Measurements from ENCODE around the gene IGSF23. TPM values are rescaled to one million over a fixed set of nuclear protein-coding genes. Genes with fewer than 3 reads are reported as not detected.
"Not testable (repeated sequence)": the region's sequence is repeated elsewhere in the genome, so short reads cannot be mapped to it uniquely, and the experiment has no call there.

Gene IGSF23
- total RNA-seq, 1 donor, result not detected

- H4K20me1 ChIP-seq (ENCODE audit: insufficient read depth, low read length), result no peaks in the 10 kb centered on the region
- H3K36me3 ChIP-seq (ENCODE audit: insufficient read depth, low read length), result peaks cover 6% of the 10 kb centered on the region
- H3K79me2 ChIP-seq (ENCODE audit: insufficient read depth, low read length), result no peaks in the 10 kb centered on the region
- no peaks in the 10 kb centered on the region for H3K27me3 ChIP-seq (ENCODE audit: insufficient read depth, low read length)
- no peak overlapping the region for H2AFZ ChIP-seq (ENCODE audit: low read length)
- peaks cover 13% of the 10 kb centered on the region for H3K4me1 ChIP-seq (ENCODE audit: insufficient read depth, low read length)
- no peak overlapping the region for H3K4me3 ChIP-seq (ENCODE audit: insufficient read depth, low read length)
- TF ChIP-seq, protein P1, sequence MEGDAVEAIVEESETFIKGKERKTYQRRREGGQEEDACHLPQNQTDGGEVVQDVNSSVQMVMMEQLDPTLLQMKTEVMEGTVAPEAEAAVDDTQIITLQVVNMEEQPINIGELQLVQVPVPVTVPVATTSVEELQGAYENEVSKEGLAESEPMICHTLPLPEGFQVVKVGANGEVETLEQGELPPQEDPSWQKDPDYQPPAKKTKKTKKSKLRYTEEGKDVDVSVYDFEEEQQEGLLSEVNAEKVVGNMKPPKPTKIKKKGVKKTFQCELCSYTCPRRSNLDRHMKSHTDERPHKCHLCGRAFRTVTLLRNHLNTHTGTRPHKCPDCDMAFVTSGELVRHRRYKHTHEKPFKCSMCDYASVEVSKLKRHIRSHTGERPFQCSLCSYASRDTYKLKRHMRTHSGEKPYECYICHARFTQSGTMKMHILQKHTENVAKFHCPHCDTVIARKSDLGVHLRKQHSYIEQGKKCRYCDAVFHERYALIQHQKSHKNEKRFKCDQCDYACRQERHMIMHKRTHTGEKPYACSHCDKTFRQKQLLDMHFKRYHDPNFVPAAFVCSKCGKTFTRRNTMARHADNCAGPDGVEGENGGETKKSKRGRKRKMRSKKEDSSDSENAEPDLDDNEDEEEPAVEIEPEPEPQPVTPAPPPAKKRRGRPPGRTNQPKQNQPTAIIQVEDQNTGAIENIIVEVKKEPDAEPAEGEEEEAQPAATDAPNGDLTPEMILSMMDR (IDR thresholded peaks at IDR 0.05; ENCODE audit: extremely low read depth, low read depth, low read length), result no peak
- no peak overlapping the region for H3K27ac ChIP-seq (ENCODE audit: low read depth, low read length)
- H3K4me2 ChIP-seq (ENCODE audit: insufficient read depth, low read length), result no peak overlapping the region
- DNase-seq (ENCODE audit: insufficient read length, low spot score, missing footprints), result no peak
- no peaks in the 10 kb centered on the region for H3K9me3 ChIP-seq (ENCODE audit: low read depth, low read length)
Observed at GRCh38 chr19:44681992-44682790, 68.8 kb downstream of the IGSF23 start.

DNA sequence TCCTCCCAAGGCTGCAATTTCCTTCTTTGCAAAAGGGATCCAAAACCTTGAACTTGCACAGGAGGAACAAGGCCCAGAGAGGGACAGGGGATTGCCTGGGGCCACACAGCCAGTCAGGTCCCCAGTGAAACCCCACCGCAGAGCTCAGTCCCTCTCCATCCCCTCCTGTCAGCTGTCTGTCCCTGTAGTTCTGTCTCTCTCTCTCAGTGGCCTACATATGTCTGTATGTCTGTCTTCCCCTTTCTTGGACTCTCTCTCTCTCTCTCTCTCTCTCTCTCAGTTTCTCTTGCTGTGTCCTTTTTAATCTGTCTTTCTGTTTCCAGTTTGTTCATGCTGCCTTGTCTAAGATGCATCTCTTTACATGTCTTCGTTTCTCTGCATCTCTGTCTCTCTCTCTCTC, 69.4 kb downstream of the IGSF23 start:
- H2AFZ ChIP-seq (ENCODE audit: low read length), result no peak overlapping the region
- TF ChIP-seq, protein P1 (IDR thresholded peaks at IDR 0.05; ENCODE audit: extremely low read depth, low read depth, low read length), result no peak
- H3K79me2 ChIP-seq (ENCODE audit: insufficient read depth, low read length), result no peaks in the 10 kb centered on the region
- peak; percentile 36 for DNase-seq (ENCODE audit: insufficient read length, low spot score, missing footprints)
- H3K27ac ChIP-seq (ENCODE audit: low read depth, low read length), result no peak overlapping the region
- H4K20me1 ChIP-seq (ENCODE audit: insufficient read depth, low read length), result no peaks in the 10 kb centered on the region
- H3K9me3 ChIP-seq (ENCODE audit: low read depth, low read length), result no peaks in the 10 kb centered on the region
- no peak overlapping the region for H3K4me3 ChIP-seq (ENCODE audit: insufficient read depth, low read length)
- H3K27me3 ChIP-seq (ENCODE audit: insufficient read depth, low read length), result no peaks in the 10 kb centered on the region
- no peak overlapping the region for H3K4me2 ChIP-seq (ENCODE audit: insufficient read depth, low read length)
- peaks cover 11% of the 10 kb centered on the region for H3K4me1 ChIP-seq (ENCODE audit: insufficient read depth, low read length)
- peaks cover 6% of the 10 kb centered on the region for H3K36me3 ChIP-seq (ENCODE audit: insufficient read depth, low read length)

DNA sequence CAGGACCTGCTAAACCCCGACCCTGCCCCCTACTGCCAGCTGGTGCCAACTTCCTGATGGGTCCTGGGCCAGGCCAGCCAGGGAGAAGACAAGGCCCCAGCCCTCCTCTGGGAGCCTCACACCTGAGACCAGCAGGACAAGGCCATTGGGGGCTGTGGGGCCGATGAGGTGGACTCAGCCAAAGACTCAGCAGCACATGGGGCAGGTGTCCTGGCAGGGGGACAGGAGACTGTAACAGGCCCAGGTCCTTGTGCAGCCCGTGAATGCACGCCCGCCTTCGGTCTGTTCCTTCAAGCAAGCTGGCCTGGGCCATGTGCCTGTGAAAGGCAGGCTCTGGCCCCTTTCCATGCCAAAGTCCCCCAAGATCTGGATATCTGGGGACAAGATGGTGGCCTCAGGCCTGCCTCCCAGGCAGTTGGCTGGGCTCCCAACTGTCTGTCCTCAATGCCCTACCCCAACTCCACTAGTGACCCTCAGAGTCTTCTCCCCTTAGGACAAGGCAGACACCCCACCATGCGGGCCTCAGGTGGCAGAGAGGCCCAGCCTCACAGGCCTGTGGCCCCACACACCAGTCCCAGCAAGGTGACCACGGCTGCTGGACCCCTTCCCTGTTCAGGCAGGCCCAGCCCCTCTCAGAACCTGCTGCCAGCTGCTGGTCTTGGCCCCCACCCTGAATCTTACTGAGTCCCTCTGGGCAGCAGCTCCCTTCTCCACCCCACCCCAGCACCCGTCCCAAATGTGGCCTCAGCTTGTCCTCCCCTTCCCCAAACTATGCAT, 70.3 kb downstream of the IGSF23 start:
- TF ChIP-seq, protein P1 (IDR thresholded peaks at IDR 0.05; ENCODE audit: extremely low read depth, low read depth, low read length), result no peak
- DNase-seq (ENCODE audit: insufficient read length, low spot score, missing footprints), result peak; percentile 26
- no peaks in the 10 kb centered on the region for H3K79me2 ChIP-seq (ENCODE audit: insufficient read depth, low read length)
- H4K20me1 ChIP-seq (ENCODE audit: insufficient read depth, low read length), result no peaks in the 10 kb centered on the region
- H3K27me3 ChIP-seq (ENCODE audit: insufficient read depth, low read length), result no peaks in the 10 kb centered on the region
- peaks cover 6% of the 10 kb centered on the region for H3K36me3 ChIP-seq (ENCODE audit: insufficient read depth, low read length)
- peaks cover 11% of the 10 kb centered on the region for H3K4me1 ChIP-seq (ENCODE audit: insufficient read depth, low read length)
- no peak overlapping the region for H3K4me2 ChIP-seq (ENCODE audit: insufficient read depth, low read length)
- no peak overlapping the region for H3K4me3 ChIP-seq (ENCODE audit: insufficient read depth, low read length)
- no peak overlapping the region for H2AFZ ChIP-seq (ENCODE audit: low read length)
- no peak overlapping the region for H3K27ac ChIP-seq (ENCODE audit: low read depth, low read length)
- H3K9me3 ChIP-seq (ENCODE audit: low read depth, low read length), result no peaks in the 10 kb centered on the region

DNA sequence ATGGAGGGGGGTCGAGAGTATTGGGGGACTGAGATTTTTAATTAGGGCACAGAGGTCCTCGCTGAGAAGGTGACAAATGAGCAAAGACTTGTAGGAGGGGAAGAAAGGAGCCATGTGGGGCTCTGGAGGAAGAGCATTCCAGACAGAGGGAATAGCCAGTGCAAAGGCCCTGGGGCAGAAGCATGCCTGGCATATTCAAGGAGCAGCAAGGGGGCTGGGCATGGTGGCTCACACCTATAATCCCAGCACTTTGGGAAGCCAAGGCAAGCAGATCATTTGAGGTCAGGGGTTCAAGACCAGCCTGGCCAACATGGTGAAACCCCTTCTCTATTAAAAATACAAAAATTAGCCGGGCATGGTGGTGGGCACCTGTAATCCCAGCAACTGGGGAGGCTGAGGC, 71.0 kb downstream of the IGSF23 start:
- not testable (repeated sequence) for H3K27me3 ChIP-seq (ENCODE audit: insufficient read depth, low read length); H3K4me2 ChIP-seq (ENCODE audit: insufficient read depth, low read length); H4K20me1 ChIP-seq (ENCODE audit: insufficient read depth, low read length); H2AFZ ChIP-seq (ENCODE audit: low read length); H3K9me3 ChIP-seq (ENCODE audit: low read depth, low read length); H3K36me3 ChIP-seq (ENCODE audit: insufficient read depth, low read length); DNase-seq (ENCODE audit: insufficient read length, low spot score, missing footprints); H3K79me2 ChIP-seq (ENCODE audit: insufficient read depth, low read length); H3K4me3 ChIP-seq (ENCODE audit: insufficient read depth, low read length)
- Histone ChIP-seq H3K4me1 (ENCODE audit: insufficient read depth, low read length) (peaks cover 11% of the 10 kb centered on the region), H3K27ac (ENCODE audit: low read depth, low read length) (peak overlapping the region; percentile 89)
